Fibroblast of skin of scalp (primary cell): ENCODE data around the gene MAMDC2. TPM values are rescaled to one million over a fixed set of nuclear protein-coding genes. Genes with fewer than 3 reads are reported as not detected.

Experiments used
- DNase-seq: peaks from one replicate; pipeline ENCODE4 v3.0.0-alpha.2; 2013
- polyA plus RNA-seq, 2 experiments: library from polyadenylated mRNA; unstranded; fragments of 120-200 nt; gene quantifications; one replicate each; pipeline ENCODE4 v1.2.1, GENCODE V29; 2013; ENCODE audit not compliant: insufficient read length in 2 of 2

The MAMDC2 gene
- 8.4 TPM for polyA plus RNA-seq (2013, experiment 1 of 2; ENCODE audit: insufficient read length)
- polyA plus RNA-seq (2013, experiment 2 of 2; ENCODE audit: insufficient read length) = 9.1 TPM

GRCh38 chr9:70043689-70044489, at the start of gene MAMDC2:
MAMDC2 (plus strand) TSS chr9:70043848; CDS start chr9:70044198, 350 bp downstream.
- DNase-seq = peak; percentile 24

GRCh38 chr9:69995846-69996245, 47.8 kb upstream of the MAMDC2 start:
- DNase-seq = no peak

- no peak for DNase-seq
These were observed 46.7 kb upstream of the MAMDC2 start for GRCh38 chr9:69996967-69997366.

GRCh38 chr9:69997524-69997923, 46.1 kb upstream of the MAMDC2 start:
- no peak for DNase-seq

- DNase-seq = no peak
These were observed 44.3 kb upstream of the MAMDC2 start for GRCh38 chr9:69999315-69999714.

- no peak for DNase-seq
These were observed 43.2 kb upstream of the MAMDC2 start for GRCh38 chr9:70000469-70000868.

- DNase-seq = peak; percentile 73
These were observed 39.5 kb upstream of the MAMDC2 start for GRCh38 chr9:70003901-70004714.

- no peak for DNase-seq
These were observed 37.3 kb upstream of the MAMDC2 start for GRCh38 chr9:70006306-70006705.

- DNase-seq = no peak
These were observed 35.8 kb upstream of the MAMDC2 start for GRCh38 chr9:70007831-70008230.

- DNase-seq = no peak
These were observed 33.6 kb upstream of the MAMDC2 start for GRCh38 chr9:70010015-70010414.

GRCh38 chr9:70011366-70011765, 32.3 kb upstream of the MAMDC2 start:
- DNase-seq = no peak

- no peak for DNase-seq
These were observed 31.1 kb upstream of the MAMDC2 start for GRCh38 chr9:70012569-70012968.

GRCh38 chr9:70013598-70014196, 30.0 kb upstream of the MAMDC2 start:
- no peak for DNase-seq

- no peak for DNase-seq
These were observed 28.5 kb upstream of the MAMDC2 start for GRCh38 chr9:70015099-70015498.

GRCh38 chr9:70020217-70020616, 23.4 kb upstream of the MAMDC2 start:
- no peak for DNase-seq

GRCh38 chr9:70020991-70021571, 22.6 kb upstream of the MAMDC2 start:
- DNase-seq = peak; percentile 88

- no peak for DNase-seq
These were observed 15.4 kb upstream of the MAMDC2 start for GRCh38 chr9:70028287-70028686.

GRCh38 chr9:70030156-70030555, 13.5 kb upstream of the MAMDC2 start:
- DNase-seq = no peak

GRCh38 chr9:70031141-70031545, 12.5 kb upstream of the MAMDC2 start:
- no peak for DNase-seq

- DNase-seq = no peak
These were observed 9.4 kb upstream of the MAMDC2 start for GRCh38 chr9:70034271-70034711.

- no peak for DNase-seq
These were observed 8.0 kb upstream of the MAMDC2 start for GRCh38 chr9:70035691-70036090.

GRCh38 chr9:70036641-70037040, 7.0 kb upstream of the MAMDC2 start:
- no peak for DNase-seq

GRCh38 chr9:70038171-70038621, 5.5 kb upstream of the MAMDC2 start:
- DNase-seq = peak; percentile 86
